ENCODE measurements around the gene TMEM229B. TPM values are rescaled to one million over a fixed set of nuclear protein-coding genes. Genes with fewer than 3 reads are reported as not detected.

TMEM229B gene
- total RNA-seq, 1 donor from 2014 or later: 9.8 TPM

- Histone ChIP-seq H3K4me1 (no peaks in the 10 kb centered on the region), H3K36me3 (no peaks in the 10 kb centered on the region), H3K4me3 (no peak overlapping the region), H3K9me3 (no peaks in the 10 kb centered on the region), H3K27me3 (no peaks in the 10 kb centered on the region), H3K27ac (no peak overlapping the region)
- intact Hi-C loops (cut with DNase I): no loop called here
- TF ChIP-seq POLR2AphosphoS5 (IDR thresholded peaks at IDR 0.05; ENCODE audit: insufficient read depth in 1 of 2, low read depth in 1 of 2) (no peak), POLR2A (IDR thresholded peaks at IDR 0.05) (no peak), CTCF (IDR thresholded peaks at IDR 0.05) (no peak)
- no peak for DNase-seq (ENCODE audit: extremely low spot score in 2 of 2)
These were observed 21.4 kb downstream of the TMEM229B start for GRCh38 chr14:67467134-67467533.

- Histone ChIP-seq H3K4me3 (no peak overlapping the region), H3K36me3 (no peaks in the 10 kb centered on the region), H3K27me3 (no peaks in the 10 kb centered on the region), H3K9me3 (no peaks in the 10 kb centered on the region), H3K27ac (no peak overlapping the region), H3K4me1 (no peaks in the 10 kb centered on the region)
- TF ChIP-seq POLR2AphosphoS5 (IDR thresholded peaks at IDR 0.05; ENCODE audit: insufficient read depth in 1 of 2, low read depth in 1 of 2): no peak
- TF ChIP-seq CTCF (IDR thresholded peaks at IDR 0.05): no peak
- TF ChIP-seq POLR2A (IDR thresholded peaks at IDR 0.05): no peak
- DNase-seq (ENCODE audit: extremely low spot score in 2 of 2): no peak
- intact Hi-C loops (cut with DNase I): no loop called here
These were observed 23.6 kb downstream of the TMEM229B start for GRCh38 chr14:67464879-67465278.

- DNase-seq (ENCODE audit: extremely low spot score in 2 of 2): no peak
- H3K9me3 ChIP-seq: no peaks in the 10 kb centered on the region
These were observed 24.1 kb downstream of the TMEM229B start for GRCh38 chr14:67464377-67464776.

GRCh38 chr14:67463900-67464299, 24.6 kb downstream of the TMEM229B start:
- Histone ChIP-seq H3K27ac (no peak overlapping the region), H3K4me1 (no peaks in the 10 kb centered on the region), H3K9me3 (no peaks in the 10 kb centered on the region), H3K27me3 (no peaks in the 10 kb centered on the region), H3K4me3 (no peak overlapping the region), H3K36me3 (no peaks in the 10 kb centered on the region)
- no peak for DNase-seq (ENCODE audit: extremely low spot score in 2 of 2)
- intact Hi-C loops (cut with DNase I): no loop called here
- no peak for TF ChIP-seq POLR2AphosphoS5 (IDR thresholded peaks at IDR 0.05; ENCODE audit: insufficient read depth in 1 of 2, low read depth in 1 of 2)
- no peak for TF ChIP-seq POLR2A (IDR thresholded peaks at IDR 0.05)
- TF ChIP-seq CTCF (IDR thresholded peaks at IDR 0.05): no peak

More at GRCh38 chr14:67464377-67464776, 24.1 kb downstream of the TMEM229B start:
- intact Hi-C loops (cut with DNase I): no loop called here
- H3K4me1 ChIP-seq: no peaks in the 10 kb centered on the region
- H3K36me3 ChIP-seq: no peaks in the 10 kb centered on the region
- TF ChIP-seq CTCF (IDR thresholded peaks at IDR 0.05) (no peak), POLR2AphosphoS5 (IDR thresholded peaks at IDR 0.05; ENCODE audit: insufficient read depth in 1 of 2, low read depth in 1 of 2) (no peak), POLR2A (IDR thresholded peaks at IDR 0.05) (no peak)
- H3K27ac ChIP-seq: no peak overlapping the region
- no peaks in the 10 kb centered on the region for H3K27me3 ChIP-seq
- H3K4me3 ChIP-seq: no peak overlapping the region

GRCh38 chr14:67461996-67462395, 26.5 kb downstream of the TMEM229B start:
- H3K9me3 ChIP-seq: no peaks in the 10 kb centered on the region
- TF ChIP-seq CTCF (IDR thresholded peaks at IDR 0.05): no peak
- no peak for TF ChIP-seq POLR2A (IDR thresholded peaks at IDR 0.05)
- no peak for TF ChIP-seq POLR2AphosphoS5 (IDR thresholded peaks at IDR 0.05; ENCODE audit: insufficient read depth in 1 of 2, low read depth in 1 of 2)
- no peak for DNase-seq (ENCODE audit: extremely low spot score in 2 of 2)
- H3K4me1 ChIP-seq: no peaks in the 10 kb centered on the region
- H3K36me3 ChIP-seq: no peaks in the 10 kb centered on the region
- no peak overlapping the region for H3K27ac ChIP-seq
- H3K4me3 ChIP-seq: no peak overlapping the region
- intact Hi-C loops (cut with DNase I): no loop called here
- no peaks in the 10 kb centered on the region for H3K27me3 ChIP-seq

All from vagina (tissue), 2 donors.